ENCODE measurements around the gene HCN3.

Gene HCN3

GRCh38 chr1:155250246-155250632 is 27.0 kb upstream of the HCN3 start:
- TF ChIP-seq CREB1 (IDR thresholded peaks at IDR 0.05; ENCODE audit: low read depth) (no peak), NFIC (IDR thresholded peaks at IDR 0.05) (no peak), RAD21 (IDR thresholded peaks at IDR 0.05; ENCODE audit: low read depth) (no peak), TCF12 (IDR thresholded peaks at IDR 0.05; ENCODE audit: low read depth) (no peak), ZBTB7A (IDR thresholded peaks at IDR 0.05; ENCODE audit: low read depth) (no peak), FOXM1 (IDR thresholded peaks at IDR 0.05; ENCODE audit: borderline replicate concordance, low read depth) (no peak), TEAD4 (IDR thresholded peaks at IDR 0.05) (no peak), EP300 (IDR thresholded peaks at IDR 0.05; ENCODE audit: borderline replicate concordance) (no peak), CEBPB (IDR thresholded peaks at IDR 0.05) (no peak), TAF1 (IDR thresholded peaks at IDR 0.05; ENCODE audit: low read depth) (no peak), EGR1 (IDR thresholded peaks at IDR 0.05) (no peak), USF1 (IDR thresholded peaks at IDR 0.05) (no peak), YY1 (IDR thresholded peaks at IDR 0.05; ENCODE audit: low read depth) (no peak)

DNA sequence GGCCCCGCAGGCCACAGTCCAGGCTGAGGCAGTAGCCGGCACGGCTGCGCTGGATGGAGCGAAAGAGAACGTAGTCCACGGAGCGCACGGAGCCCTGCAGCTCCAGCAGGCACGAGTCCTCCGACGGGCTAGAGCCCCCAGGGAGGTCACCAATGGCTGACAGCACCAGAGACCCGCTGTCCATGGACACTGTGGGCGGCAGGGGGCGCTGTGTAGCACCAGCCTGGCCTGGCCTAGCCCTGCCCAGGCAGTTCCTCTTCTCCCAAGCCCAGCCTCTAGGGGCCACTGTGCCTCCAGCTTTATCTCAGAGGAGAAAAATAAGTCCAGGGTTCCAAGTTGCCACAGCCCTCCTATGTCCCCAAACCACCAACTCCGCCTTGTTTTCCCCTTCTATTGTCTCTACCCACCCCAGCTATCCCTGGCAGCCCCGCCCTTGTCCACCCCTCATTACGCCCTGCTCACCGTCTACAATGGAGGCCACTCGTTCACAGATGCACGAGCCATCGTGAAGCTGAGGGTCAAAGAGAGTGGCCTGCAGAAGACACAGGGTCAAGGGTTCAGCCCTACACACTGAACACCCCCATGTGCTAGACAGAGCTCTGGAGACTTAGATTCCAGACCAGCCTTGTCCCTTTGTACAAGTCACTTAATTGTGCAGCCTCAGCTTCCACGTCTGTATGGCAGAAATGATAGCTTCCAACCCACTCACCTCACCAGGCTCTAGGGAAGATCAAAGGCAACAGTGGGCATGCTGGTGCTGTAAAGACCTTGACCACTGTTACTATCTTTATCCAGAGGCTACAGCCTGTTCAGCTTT is 26.4 kb upstream of the HCN3 start:
- TF ChIP-seq EP300 (IDR thresholded peaks at IDR 0.05; ENCODE audit: borderline replicate concordance) (no peak), EGR1 (IDR thresholded peaks at IDR 0.05) (no peak), TAF1 (IDR thresholded peaks at IDR 0.05; ENCODE audit: low read depth) (no peak), MAX (IDR thresholded peaks at IDR 0.05) (no peak), FOXM1 (IDR thresholded peaks at IDR 0.05; ENCODE audit: borderline replicate concordance, low read depth) (no peak), ZBTB7A (IDR thresholded peaks at IDR 0.05; ENCODE audit: low read depth) (no peak), TCF12 (IDR thresholded peaks at IDR 0.05; ENCODE audit: low read depth) (0 out of 2 replicates have a peak, but pooled peaks have one; percentile 19), CEBPB (IDR thresholded peaks at IDR 0.05) (no peak), USF1 (IDR thresholded peaks at IDR 0.05) (no peak), RAD21 (IDR thresholded peaks at IDR 0.05; ENCODE audit: low read depth) (peak; percentile 87), YY1 (IDR thresholded peaks at IDR 0.05; ENCODE audit: low read depth) (peak; percentile 80), REST (IDR thresholded peaks at IDR 0.05; ENCODE audit: low read depth) (no peak)

GRCh38 chr1:155251566-155251965 is 25.7 kb upstream of the HCN3 start:
- TF ChIP-seq TEAD4 (IDR thresholded peaks at IDR 0.05) (no peak), ZBTB7A (IDR thresholded peaks at IDR 0.05; ENCODE audit: low read depth) (no peak), REST (IDR thresholded peaks at IDR 0.05; ENCODE audit: low read depth) (no peak), MAX (IDR thresholded peaks at IDR 0.05) (no peak), FOXM1 (IDR thresholded peaks at IDR 0.05; ENCODE audit: borderline replicate concordance, low read depth) (no peak), CREB1 (IDR thresholded peaks at IDR 0.05; ENCODE audit: low read depth) (no peak), EGR1 (IDR thresholded peaks at IDR 0.05) (no peak)

DNA sequence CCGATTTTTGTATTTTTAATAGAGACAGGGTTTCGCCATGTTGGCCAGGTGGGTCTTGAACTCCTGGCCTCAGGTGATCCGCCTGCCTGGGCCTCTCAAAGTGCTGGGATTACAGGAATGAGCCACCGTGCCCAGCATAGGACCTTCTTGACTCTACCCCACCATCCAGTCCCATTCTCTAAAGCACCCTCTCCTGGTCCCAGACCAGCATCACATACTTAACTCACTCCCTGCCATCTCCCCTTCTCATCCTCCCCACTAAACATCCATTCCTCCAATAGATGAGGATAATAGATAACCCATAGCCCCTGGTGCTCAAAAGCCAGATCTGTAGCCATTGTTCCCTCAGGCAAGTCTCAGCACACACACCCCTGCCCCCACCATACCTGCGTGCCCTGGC is 24.1 kb upstream of the HCN3 start:
- TF ChIP-seq TEAD4 (IDR thresholded peaks at IDR 0.05) (no peak), CREB1 (IDR thresholded peaks at IDR 0.05; ENCODE audit: low read depth) (no peak), RAD21 (IDR thresholded peaks at IDR 0.05; ENCODE audit: low read depth) (no peak), EGR1 (IDR thresholded peaks at IDR 0.05) (no peak), MAX (IDR thresholded peaks at IDR 0.05) (no peak), USF1 (IDR thresholded peaks at IDR 0.05) (no peak)

GRCh38 chr1:155253797-155254196 is 23.5 kb upstream of the HCN3 start:
- TF ChIP-seq RAD21 (IDR thresholded peaks at IDR 0.05; ENCODE audit: low read depth) (no peak), YY1 (IDR thresholded peaks at IDR 0.05; ENCODE audit: low read depth) (no peak), REST (IDR thresholded peaks at IDR 0.05; ENCODE audit: low read depth) (no peak), FOXM1 (IDR thresholded peaks at IDR 0.05; ENCODE audit: borderline replicate concordance, low read depth) (no peak), CREB1 (IDR thresholded peaks at IDR 0.05; ENCODE audit: low read depth) (no peak), USF1 (IDR thresholded peaks at IDR 0.05) (no peak), CEBPB (IDR thresholded peaks at IDR 0.05) (no peak), EP300 (IDR thresholded peaks at IDR 0.05; ENCODE audit: borderline replicate concordance) (no peak)

Measured in Ishikawa (cell line).